Esophagus squamous epithelium (tissue), 4 donors: Measurements from ENCODE around the gene SALL1.

Source experiments
- CTCF ChIP-seq, 6 experiments: fragments of 450-650 bp in 4 of 6; fragments of 200-600 bp in 2 of 6; sonication (generic) in 2 of 6; IDR thresholded peaks; one replicate each; pipeline ENCODE4 v1.5.1; 2016 to 2019; ENCODE audit warnings: antibody characterized with exemption in 6 of 6, mild to moderate bottlenecking in 4 of 6, moderate library complexity in 4 of 6
- POLR2A ChIP-seq, 4 donors: fragments of 450-650 bp; IDR thresholded peaks; one replicate each; pipeline ENCODE4 v1.6.1; 2017; ENCODE audit warnings: antibody characterized with exemption in 4 of 4, mild to moderate bottlenecking in 4 of 4, moderate library complexity in 3 of 4

GRCh38 chr16:51109173-51109572 lies 41.9 kb downstream of the SALL1 start:
- TF ChIP-seq CTCF (IDR thresholded peaks at IDR 0.05): no peak
- no peak for TF ChIP-seq POLR2A (IDR thresholded peaks at IDR 0.05)
